GM12878 (cell line): Measurements from ENCODE around the gene MRPL38. TPM values are rescaled to one million over a fixed set of nuclear protein-coding genes. Genes with fewer than 3 reads are reported as not detected.

Experiments used
- ATAC-seq: fragments of 200-7000 bp; cut with Tn5 transposase; 3 replicates; pipeline ENCODE4 v1.9.1; 2020; ENCODE audit warnings: mild to moderate bottlenecking, moderate library complexity
- BruUV-seq: library from RNA; stranded (reverse); fragments of 400-500 nt; replicated peaks from 2 replicates; lab custom pipeline; 2021; lab: Mats Ljungman, UMichigan
- CTCF ChIA-PET: fragments of 300-600 bp; sonication (Branson Sonifier 250); formaldehyde crosslinking; extraction: SDS; loops from one replicate; lab custom pipeline; 2021; ENCODE audit warnings: inconsistent platforms; lab: Yijun Ruan, JAX
- POLR2A ChIA-PET: fragments of 350-600 bp; formaldehyde crosslinking; extraction: SDS; loops from one replicate; lab custom pipeline; 2021; ENCODE audit warnings: inconsistent platforms; lab: Charles Lee
- RAD21 ChIA-PET: fragments of 300-600 bp; sonication (Branson Sonifier 250); formaldehyde crosslinking; loops from one replicate; lab custom pipeline; 2023; ENCODE audit warnings: antibody characterized with exemption; ENCODE audit not compliant: unreplicated experiment; lab: Charles Lee
- SMC1A ChIA-PET: fragments of 300-600 bp; sonication (Branson Sonifier 250); formaldehyde crosslinking; loops from one replicate; lab custom pipeline; 2023; ENCODE audit not compliant: unreplicated experiment, uncharacterized antibody; lab: Charles Lee
- DNase-seq: peaks from one replicate; pipeline ENCODE4 v3.0.0-alpha.2; 2011; ENCODE audit warnings: low read depth, low spot score
- FAIRE-seq: peaks from 3 replicates; lab custom pipeline; 2011; peaks lifted over from hg19 to GRCh38; lab: Jason Lieb, UNC
- H2AFZ ChIP-seq: 2 replicates; pipeline ENCODE4 v1.6.0; 2011; ENCODE audit warnings: low read depth, low read length, control low read depth; ENCODE audit not compliant: control insufficient read depth
- H3K27ac ChIP-seq: 2 replicates; pipeline ENCODE4 v1.5.1; 2011; ENCODE audit warnings: control low read depth; ENCODE audit not compliant: control insufficient read depth, insufficient read depth
- H3K27me3 ChIP-seq, 2 experiments: replicated peaks in 1 of 2; 2 replicates each; pipeline versions ENCODE4 v1.6.0 to v1.6.1; 2011; ENCODE audit warnings: low read length in 1 of 2; ENCODE audit not compliant: control insufficient read depth in 2 of 2, insufficient read depth in 2 of 2
- H3K36me3 ChIP-seq, 2 experiments: 2 replicates each; pipeline ENCODE4 v1.5.1; 2011; ENCODE audit warnings: low read length in 1 of 2; ENCODE audit not compliant: control insufficient read depth in 2 of 2, insufficient read depth in 2 of 2
- H3K4me1 ChIP-seq: 2 replicates; pipeline ENCODE4 v1.6.1; 2011; ENCODE audit warnings: mild to moderate bottlenecking, low read length, moderate library complexity, mixed read lengths; ENCODE audit not compliant: control insufficient read depth, insufficient read depth
- H3K4me2 ChIP-seq: 2 replicates; pipeline ENCODE4 v1.6.0; 2011; ENCODE audit warnings: control low read depth; ENCODE audit not compliant: control insufficient read depth, insufficient read depth
- H3K4me3 ChIP-seq: fragments of 200-600 bp; sonication (generic); 2 replicates; pipeline ENCODE4 v1.5.1; 2016
- H3K79me2 ChIP-seq: 2 replicates; pipeline ENCODE4 v1.6.0; 2011; ENCODE audit warnings: low read length; ENCODE audit not compliant: control insufficient read depth, insufficient read depth
- H3K9ac ChIP-seq: 2 replicates; pipeline ENCODE4 v1.8.0; 2011; ENCODE audit warnings: low read length, control low read depth, mixed read lengths; ENCODE audit not compliant: control insufficient read depth, insufficient read depth
- H3K9me3 ChIP-seq: replicated peaks from 3 replicates; pipeline ENCODE4 v1.5.1; 2011; ENCODE audit warnings: mild to moderate bottlenecking, low read length; ENCODE audit not compliant: control insufficient read depth, insufficient read depth
- H4K20me1 ChIP-seq: 2 replicates; pipeline ENCODE4 v1.6.0; 2011; ENCODE audit not compliant: control insufficient read depth, insufficient read depth
- BHLHE40 ChIP-seq, 2 experiments: fragments of 450-650 bp in 1 of 2; IDR thresholded peaks; 2 replicates each; pipeline ENCODE4 v1.6.1; 2011 to 2017; ENCODE audit warnings: low read depth in 2 of 2, borderline replicate concordance in 1 of 2, improper control_type of control experiment in 1 of 2, low read length in 1 of 2, mild to moderate bottlenecking in 1 of 2
- JUND ChIP-seq: IDR thresholded peaks from 2 replicates; pipeline ENCODE4 v1.6.1; 2012; ENCODE audit warnings: low read depth, mild to moderate bottlenecking, low read length, improper control_type of control experiment, moderate library complexity
- MTA2 ChIP-seq: fragments of 450-650 bp; IDR thresholded peaks from 2 replicates; pipeline ENCODE4 v1.6.1; 2016; ENCODE audit warnings: low read depth, mild to moderate bottlenecking, moderate library complexity
- PAX8 ChIP-seq: fragments of 450-650 bp; IDR thresholded peaks from 2 replicates; pipeline ENCODE4 v1.6.1; 2017; ENCODE audit warnings: mild to moderate bottlenecking, moderate library complexity
- POLR2A ChIP-seq: IDR thresholded peaks from 2 replicates; pipeline ENCODE4 v1.6.1; 2011; ENCODE audit warnings: low read depth, mild to moderate bottlenecking, low read length
- RFX5 ChIP-seq: IDR thresholded peaks from 2 replicates; pipeline ENCODE4 v1.6.1; 2011; ENCODE audit warnings: low read depth, low read length, improper control_type of control experiment
- SREBF2 ChIP-seq: IDR thresholded peaks from 2 replicates; pipeline ENCODE4 v1.6.1; 2012; ENCODE audit warnings: mild to moderate bottlenecking, low read length
- TAF1 ChIP-seq: IDR thresholded peaks from 2 replicates; pipeline ENCODE4 v1.6.1; 2011; ENCODE audit warnings: mild to moderate bottlenecking, low read depth, low read length, borderline replicate concordance
- TCF3 ChIP-seq: IDR thresholded peaks from 2 replicates; pipeline ENCODE4 v1.6.1; 2012; ENCODE audit warnings: low read depth, mild to moderate bottlenecking, low read length, borderline replicate concordance; ENCODE audit not compliant: insufficient read depth
- WGBS: methylation state at CpG from one replicate; pipeline ENCODE4 v1.1.6; 2016; ENCODE audit warnings: low lambda C conversion rate; ENCODE audit not compliant: insufficient replicate concordance, insufficient coverage; ENCODE audit errors: missing lambda C conversion rate; 5-methylcytosine and 5-hydroxymethylcytosine counted together
- in situ Hi-C: fragments of 300-500 bp; cut with MboI; formaldehyde crosslinking; loops from 9 replicates; pipeline ENCODE4 v1.14.3; 2018; ENCODE audit warnings: mixed read lengths
- intact Hi-C: fragments of 100-400 bp; cut with micrococcal nuclease; formaldehyde crosslinking; loops from one replicate; pipeline ENCODE4 v1.14.2; 2022; ENCODE audit not compliant: unreplicated experiment
- polyA plus RNA-seq, 11 experiments: library from polyadenylated mRNA; depleted of rRNA in 4 of 11; unstranded in 6 of 11; stranded (reverse) in 5 of 11; fragments of >200 nt; fragmentation: Nextera tagmentation in 4 of 11; fragmentation: Illumina TruSeq in 1 of 11; extraction: Ambion mirVana in 4 of 11; extraction: Trizol in 1 of 11; gene quantifications; 1 replicate in 1 of 11; 2 replicates in 10 of 11; pipeline versions ENCODE4 v1.2.1 to v1.2.3, GENCODE V29; 2011 to 2016; ENCODE audit warnings: inconsistent platforms in 2 of 11, missing spikeins in 2 of 11, low read depth in 1 of 11
- total RNA-seq, 4 experiments: library from RNA; depleted of rRNA in 3 of 4; stranded (reverse); fragments of >200 nt in 3 of 4; fragmentation: Illumina TruSeq in 1 of 4; extraction: Trizol in 1 of 4; gene quantifications; 2 replicates each; pipeline versions ENCODE4 v1.2.1 to v1.2.3, GENCODE V29; 2013 to 2021
- TF ChIP-seq, protein P1 (sequence below): IDR thresholded peaks from 2 replicates; pipeline ENCODE4 v1.6.1; 2011; ENCODE audit warnings: borderline replicate concordance, low read depth, mild to moderate bottlenecking, moderate library complexity, mixed read lengths, low read length; ENCODE audit not compliant: insufficient read depth; ENCODE audit errors: extremely low read length
- TF ChIP-seq, protein P2 (sequence below): IDR thresholded peaks from 2 replicates; pipeline ENCODE4 v1.6.1; 2012; ENCODE audit warnings: low read depth, low read length, improper control_type of control experiment
- TF ChIP-seq, protein P3 (sequence below): fragments of 150-350 bp; IDR thresholded peaks from 2 replicates; pipeline ENCODE4 v1.6.1; 2016; ENCODE audit warnings: low read depth, low read length

Gene MRPL38
- total and polyA plus RNA-seq, 10 of the 15 experiments (the other 5 are each of a cell fraction or from before 2014, with no cell fraction given) = 6.6 to 205 (median 53.1) TPM

DNA sequence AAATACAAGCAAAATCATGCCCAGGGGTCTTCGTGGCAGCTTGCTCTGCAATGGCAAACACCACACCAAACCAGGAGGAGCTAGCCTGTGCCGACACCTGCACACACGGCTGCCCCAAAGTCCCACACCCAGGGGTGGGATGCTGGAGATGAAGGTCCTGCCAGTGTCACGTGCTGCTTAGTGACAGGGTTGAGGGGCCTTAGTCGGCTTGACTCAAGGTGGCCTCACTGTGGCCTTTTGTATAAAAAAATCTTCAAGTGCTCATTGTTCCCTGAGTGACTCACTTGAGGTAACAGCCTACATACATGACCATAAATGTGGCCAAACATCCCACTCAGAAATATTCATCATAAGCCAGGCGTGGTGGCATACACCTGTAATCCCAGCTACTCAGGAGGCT lies 15.2 kb downstream of the MRPL38 start:
- BruUV-seq = TSS peak; percentile 61
- H3K27me3 ChIP-seq = no peaks in the 10 kb centered on the region
- no peak overlapping the region for H2AFZ ChIP-seq
- no peak overlapping the region for H3K27ac ChIP-seq
- no peaks in the 10 kb centered on the region for H3K9me3 ChIP-seq
- no peak overlapping the region for H3K9ac ChIP-seq
- no peaks in the 10 kb centered on the region for H4K20me1 ChIP-seq
- no peak overlapping the region for H3K4me2 ChIP-seq
- RAD21 ChIA-PET = interaction anchor here (1.2 kb wide), 1 partner anchor 33 kb away, joined by 4 read pairs; no protein-coding TSS in a partner anchor
- no peak for TF ChIP-seq POLR2A
- no peak for TF ChIP-seq MTA2
- TF ChIP-seq BHLHE40 (IDR thresholded peaks at IDR 0.05; ENCODE audit: borderline replicate concordance in 1 of 2, low read depth in 2 of 2, low read length in 1 of 2) = 0 out of 4 replicates have a peak, but pooled peaks of 1 of the 2 experiments have one; percentile 48
- TF ChIP-seq SREBF2 = no peak
- TF ChIP-seq, protein P1, sequence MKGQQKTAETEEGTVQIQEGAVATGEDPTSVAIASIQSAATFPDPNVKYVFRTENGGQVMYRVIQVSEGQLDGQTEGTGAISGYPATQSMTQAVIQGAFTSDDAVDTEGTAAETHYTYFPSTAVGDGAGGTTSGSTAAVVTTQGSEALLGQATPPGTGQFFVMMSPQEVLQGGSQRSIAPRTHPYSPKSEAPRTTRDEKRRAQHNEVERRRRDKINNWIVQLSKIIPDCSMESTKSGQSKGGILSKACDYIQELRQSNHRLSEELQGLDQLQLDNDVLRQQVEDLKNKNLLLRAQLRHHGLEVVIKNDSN = peak; percentile 51
- TF ChIP-seq JUND = no peak
- TF ChIP-seq, all 136 proteins: peak for 2
- H3K36me3 ChIP-seq = peaks cover 0 to 4% of the 10 kb centered on the region in 2 experiments; a peak in 3 of 4 replicates
- FAIRE-seq = no peak
- ChIA-PET POLR2A (interaction anchor here (0.7 kb wide), 1 partner anchor 147 kb away, joined by 5 read pairs; no protein-coding TSS in a partner anchor), SMC1A (interaction anchor here (1.8 kb wide), 1 partner anchor 14 kb away, joined by 6 read pairs; no protein-coding TSS in a partner anchor), CTCF (interaction anchor here (1.6 to 2.2 kb wide), 2 partner anchors 10 to 289 kb away, joined by 4 read pairs; no protein-coding TSS in a partner anchor)
- H3K4me3 ChIP-seq = no peak overlapping the region
- H3K4me1 ChIP-seq = no peaks in the 10 kb centered on the region
- intact Hi-C loops (no loop called here), in situ Hi-C loops (no loop called here)
- 87% methylated on average over 6 of the region's 6 CpGs for WGBS
- ATAC-seq = peak; percentile 44; the same call in 2 of the 3 replicates
- no peak for DNase-seq
- no peaks in the 10 kb centered on the region; the same call in 1 of the 2 replicates for H3K79me2 ChIP-seq

DNA sequence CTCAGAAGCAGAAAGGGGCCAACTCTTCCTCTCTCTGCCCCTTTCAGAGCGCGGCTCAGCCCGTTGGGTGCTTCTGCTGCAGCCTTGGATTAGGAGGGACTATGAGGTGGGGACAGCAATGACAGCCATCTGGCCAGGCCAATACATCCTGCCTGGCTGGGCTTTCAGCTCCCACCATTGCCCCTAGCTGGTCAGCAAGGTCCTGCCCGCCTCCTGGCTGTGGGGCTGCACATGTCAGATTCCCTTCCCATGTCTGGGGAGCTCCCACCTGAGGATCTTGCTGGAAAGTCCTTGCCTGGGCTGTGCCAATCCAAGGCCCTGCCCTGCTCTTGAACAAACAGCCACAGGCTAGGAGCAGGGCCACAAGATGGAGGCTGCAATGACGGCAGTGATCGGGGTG lies 16.2 kb downstream of the MRPL38 start:
- CTCF ChIA-PET = interaction anchor here (1.9 kb wide), 1 partner anchor 28 kb away, joined by 5 read pairs; no protein-coding TSS in a partner anchor
- ATAC-seq (no peak), DNase-seq (no peak), FAIRE-seq (no peak)
- Histone ChIP-seq H3K27ac (no peak overlapping the region), H3K79me2 (no peaks in the 10 kb centered on the region), H4K20me1 (no peaks in the 10 kb centered on the region), H3K36me3 (peaks cover 0 to 4% of the 10 kb centered on the region in 2 experiments; a peak in 3 of 4 replicates), H3K4me2 (no peak overlapping the region), H3K9me3 (no peaks in the 10 kb centered on the region), H3K4me1 (no peaks in the 10 kb centered on the region), H3K27me3 (no peaks in the 10 kb centered on the region), H2AFZ (no peak overlapping the region), H3K4me3 (no peak overlapping the region), H3K9ac (no peak overlapping the region)
- no TSS peak for BruUV-seq
- RAD21 ChIA-PET = no interaction called here
- in situ Hi-C loops = no loop called here
- TF ChIP-seq, protein P2, sequence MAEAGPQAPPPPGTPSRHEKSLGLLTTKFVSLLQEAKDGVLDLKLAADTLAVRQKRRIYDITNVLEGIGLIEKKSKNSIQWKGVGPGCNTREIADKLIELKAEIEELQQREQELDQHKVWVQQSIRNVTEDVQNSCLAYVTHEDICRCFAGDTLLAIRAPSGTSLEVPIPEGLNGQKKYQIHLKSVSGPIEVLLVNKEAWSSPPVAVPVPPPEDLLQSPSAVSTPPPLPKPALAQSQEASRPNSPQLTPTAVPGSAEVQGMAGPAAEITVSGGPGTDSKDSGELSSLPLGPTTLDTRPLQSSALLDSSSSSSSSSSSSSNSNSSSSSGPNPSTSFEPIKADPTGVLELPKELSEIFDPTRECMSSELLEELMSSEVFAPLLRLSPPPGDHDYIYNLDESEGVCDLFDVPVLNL = no peak
- TF ChIP-seq POLR2A (0 out of 2 replicates have a peak, but pooled peaks have one; percentile 41), RFX5 (no peak), TAF1 (no peak), PAX8 (no peak), TCF3 (no peak)
- TF ChIP-seq, protein P3, sequence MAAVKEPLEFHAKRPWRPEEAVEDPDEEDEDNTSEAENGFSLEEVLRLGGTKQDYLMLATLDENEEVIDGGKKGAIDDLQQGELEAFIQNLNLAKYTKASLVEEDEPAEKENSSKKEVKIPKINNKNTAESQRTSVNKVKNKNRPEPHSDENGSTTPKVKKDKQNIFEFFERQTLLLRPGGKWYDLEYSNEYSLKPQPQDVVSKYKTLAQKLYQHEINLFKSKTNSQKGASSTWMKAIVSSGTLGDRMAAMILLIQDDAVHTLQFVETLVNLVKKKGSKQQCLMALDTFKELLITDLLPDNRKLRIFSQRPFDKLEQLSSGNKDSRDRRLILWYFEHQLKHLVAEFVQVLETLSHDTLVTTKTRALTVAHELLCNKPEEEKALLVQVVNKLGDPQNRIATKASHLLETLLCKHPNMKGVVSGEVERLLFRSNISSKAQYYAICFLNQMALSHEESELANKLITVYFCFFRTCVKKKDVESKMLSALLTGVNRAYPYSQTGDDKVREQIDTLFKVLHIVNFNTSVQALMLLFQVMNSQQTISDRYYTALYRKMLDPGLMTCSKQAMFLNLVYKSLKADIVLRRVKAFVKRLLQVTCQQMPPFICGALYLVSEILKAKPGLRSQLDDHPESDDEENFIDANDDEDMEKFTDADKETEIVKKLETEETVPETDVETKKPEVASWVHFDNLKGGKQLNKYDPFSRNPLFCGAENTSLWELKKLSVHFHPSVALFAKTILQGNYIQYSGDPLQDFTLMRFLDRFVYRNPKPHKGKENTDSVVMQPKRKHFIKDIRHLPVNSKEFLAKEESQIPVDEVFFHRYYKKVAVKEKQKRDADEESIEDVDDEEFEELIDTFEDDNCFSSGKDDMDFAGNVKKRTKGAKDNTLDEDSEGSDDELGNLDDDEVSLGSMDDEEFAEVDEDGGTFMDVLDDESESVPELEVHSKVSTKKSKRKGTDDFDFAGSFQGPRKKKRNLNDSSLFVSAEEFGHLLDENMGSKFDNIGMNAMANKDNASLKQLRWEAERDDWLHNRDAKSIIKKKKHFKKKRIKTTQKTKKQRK = no peak
- POLR2A ChIA-PET = no interaction called here
- 98% methylated on average over 6 of the region's 6 CpGs for WGBS
- SMC1A ChIA-PET = no interaction called here
- intact Hi-C loops = no loop called here
